ENCODE measurements around the gene SPCS3.
"Not testable (repeated sequence)": the region's sequence is repeated elsewhere in the genome, so short reads cannot be mapped to it uniquely, and the experiment has no call there.

Gene SPCS3

DNA sequence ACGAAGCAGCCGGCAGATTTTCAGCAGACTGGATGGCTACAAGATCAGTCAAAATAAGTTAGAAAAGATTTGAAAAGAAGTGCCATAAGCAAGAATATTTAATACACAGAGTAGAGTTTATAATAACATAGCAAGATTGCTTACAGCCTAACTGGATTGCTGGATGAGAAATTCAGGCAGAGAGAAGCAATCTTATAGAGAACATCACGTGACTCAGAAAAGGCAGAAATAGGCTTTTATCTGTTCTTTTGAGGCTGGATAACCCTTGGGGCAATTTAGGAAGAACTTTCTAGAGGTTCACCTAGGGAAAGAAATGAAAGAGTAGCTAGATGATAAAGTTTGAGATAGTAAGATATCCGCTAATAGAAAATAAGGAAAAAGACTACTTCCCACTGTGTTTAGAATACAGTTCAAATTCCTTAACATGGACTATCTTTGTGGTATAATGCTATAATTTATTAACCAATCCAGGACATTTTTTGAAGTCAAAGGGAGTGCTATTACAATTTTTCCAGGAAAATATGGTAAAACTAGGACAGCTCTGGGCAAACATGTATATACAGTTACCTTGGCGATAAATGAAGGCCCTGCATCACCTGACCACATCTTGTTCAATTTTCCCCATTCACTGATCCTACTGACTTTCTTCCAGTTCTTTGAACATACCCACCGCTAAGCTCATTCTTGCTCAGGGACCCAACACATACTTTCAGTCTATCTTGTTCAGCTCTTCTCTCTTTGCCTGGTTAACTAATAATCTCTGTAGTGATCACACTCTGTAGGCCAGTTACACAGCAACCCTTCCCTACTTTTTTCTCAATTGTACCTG lies 12.7 kb upstream of the SPCS3 start:
- DNase-seq, result no peak

DNA sequence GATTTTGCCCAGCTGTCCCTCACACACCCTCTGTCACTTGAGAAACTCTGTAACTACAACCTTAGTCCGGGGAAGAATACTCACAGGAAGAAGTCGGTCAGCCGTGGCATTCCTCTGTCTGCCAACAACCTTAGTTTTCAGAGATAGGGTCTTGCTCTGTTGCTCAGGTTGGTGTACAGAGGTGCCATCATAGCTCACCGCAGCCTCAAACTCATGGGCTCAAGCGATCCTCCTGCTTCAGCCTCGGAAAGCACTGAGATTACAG lies 12.2 kb upstream of the SPCS3 start:
- DNase-seq, result no peak

DNA sequence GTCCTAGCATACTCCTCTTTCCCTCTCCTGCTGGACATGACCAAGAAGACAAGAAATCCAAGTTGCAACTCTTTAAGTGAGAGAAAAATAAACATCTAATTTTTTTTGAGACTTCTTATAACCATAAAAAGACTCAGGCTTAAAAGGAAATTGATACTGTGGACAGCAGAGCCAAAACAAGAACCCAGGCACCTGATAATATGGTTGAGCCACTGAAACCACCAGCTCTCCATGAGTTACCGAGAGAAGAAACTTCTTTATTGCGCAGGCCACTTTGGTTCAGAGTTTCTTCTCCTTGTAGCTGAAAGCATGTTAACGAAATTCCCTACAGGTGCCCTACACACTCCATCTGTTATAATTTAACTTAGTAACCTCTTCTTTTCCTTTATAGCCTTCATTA lies 11.3 kb upstream of the SPCS3 start:
- DNase-seq, result no peak

DNA sequence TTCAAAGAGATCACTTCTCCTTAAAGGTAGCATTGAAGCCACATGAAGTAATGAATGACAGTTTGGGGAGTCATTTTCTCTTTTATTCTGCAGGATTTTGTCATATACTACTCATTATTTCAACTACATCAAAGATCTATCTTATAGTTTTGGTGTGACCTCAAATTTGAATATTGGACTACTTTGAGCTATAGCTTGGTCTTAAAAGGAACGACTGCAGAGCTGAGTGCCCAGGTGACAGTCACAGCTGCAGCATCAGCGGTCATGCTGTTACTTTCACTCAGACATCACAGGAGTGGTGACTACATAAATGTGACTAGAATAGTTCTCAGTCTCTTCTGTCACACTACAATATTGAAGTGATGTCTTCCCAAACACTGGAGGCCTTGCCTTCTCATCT lies 10.7 kb upstream of the SPCS3 start:
- no peak for DNase-seq

DNA sequence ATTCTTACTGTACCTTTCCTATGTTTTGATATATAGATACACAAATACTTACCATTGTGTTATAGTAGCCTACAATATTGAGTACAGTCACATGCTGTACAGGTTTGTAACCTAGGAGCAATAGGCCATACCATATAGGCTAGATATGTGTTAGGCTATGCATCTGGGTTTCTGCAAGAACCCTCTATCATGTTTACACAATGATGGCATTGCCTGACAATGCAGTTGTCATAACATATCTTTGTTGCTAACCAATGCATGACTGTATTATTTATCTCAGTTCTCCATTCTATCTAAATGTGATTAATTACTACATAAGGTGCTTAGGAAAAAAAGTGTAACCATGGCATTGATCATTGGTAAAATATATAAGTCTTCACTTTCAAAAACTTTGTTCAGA lies 10.0 kb upstream of the SPCS3 start:
- no peak for DNase-seq

DNA sequence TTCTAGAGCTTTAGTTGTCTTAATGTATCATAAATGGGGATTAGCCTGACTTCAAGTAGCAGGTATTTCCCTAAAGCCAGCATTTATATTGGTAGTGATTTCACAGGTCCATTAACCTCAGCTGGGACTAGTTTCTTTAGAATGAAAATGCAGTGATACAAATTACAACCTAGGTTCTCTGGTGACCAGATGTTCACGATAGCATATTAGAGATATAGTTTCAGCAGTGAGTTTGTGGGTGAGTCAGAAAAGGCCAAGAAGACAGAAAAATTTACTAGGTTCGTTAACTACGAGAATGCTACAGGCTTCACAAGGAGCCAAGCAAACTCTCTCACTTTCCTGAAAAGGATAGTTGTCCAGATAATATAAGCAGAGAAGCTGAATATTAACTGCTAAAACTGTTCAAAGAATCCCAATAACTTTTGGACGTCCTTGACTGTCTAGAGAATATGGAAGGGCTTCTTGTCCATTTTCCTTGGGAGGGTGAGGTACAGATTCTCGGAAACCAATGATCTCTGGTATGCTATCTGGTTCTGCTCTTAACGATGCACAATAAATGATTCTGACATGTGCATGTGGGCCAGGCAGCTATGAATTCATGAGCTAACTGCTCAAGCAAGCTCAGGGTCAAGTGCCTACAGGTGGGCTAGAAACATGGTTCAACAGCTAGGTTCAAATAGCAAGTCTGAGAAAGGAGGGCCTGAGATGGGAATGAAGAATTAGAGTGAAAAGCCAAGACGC lies 6.0 kb upstream of the SPCS3 start:
- DNase-seq, result no peak

DNA sequence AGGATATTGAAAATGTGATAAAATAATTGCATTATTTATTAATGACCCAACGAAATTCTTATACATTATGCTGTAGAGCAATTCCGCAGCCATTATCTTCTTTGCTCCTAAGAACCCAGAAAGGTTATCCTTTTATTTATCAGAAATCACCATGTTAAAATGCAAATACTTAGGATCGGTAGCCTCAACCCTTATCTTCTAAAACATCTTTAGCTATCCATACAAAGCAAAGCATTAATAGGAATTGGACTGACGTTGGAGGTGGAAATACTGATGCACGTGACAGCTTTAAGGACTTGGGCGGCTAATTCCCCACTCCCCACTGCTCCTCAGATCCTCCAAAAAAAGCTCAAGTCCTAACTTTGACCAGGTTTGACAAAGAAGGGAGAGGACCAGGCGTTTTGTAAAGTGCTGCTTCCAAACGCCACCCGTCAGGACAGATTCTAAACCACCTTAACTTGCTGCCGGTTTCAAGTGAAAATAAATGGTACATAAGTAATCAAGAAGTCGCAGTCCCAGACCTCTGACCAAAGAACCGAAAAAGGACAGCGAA lies 539 bp upstream of the SPCS3 start:
- no peak for DNase-seq

DNA sequence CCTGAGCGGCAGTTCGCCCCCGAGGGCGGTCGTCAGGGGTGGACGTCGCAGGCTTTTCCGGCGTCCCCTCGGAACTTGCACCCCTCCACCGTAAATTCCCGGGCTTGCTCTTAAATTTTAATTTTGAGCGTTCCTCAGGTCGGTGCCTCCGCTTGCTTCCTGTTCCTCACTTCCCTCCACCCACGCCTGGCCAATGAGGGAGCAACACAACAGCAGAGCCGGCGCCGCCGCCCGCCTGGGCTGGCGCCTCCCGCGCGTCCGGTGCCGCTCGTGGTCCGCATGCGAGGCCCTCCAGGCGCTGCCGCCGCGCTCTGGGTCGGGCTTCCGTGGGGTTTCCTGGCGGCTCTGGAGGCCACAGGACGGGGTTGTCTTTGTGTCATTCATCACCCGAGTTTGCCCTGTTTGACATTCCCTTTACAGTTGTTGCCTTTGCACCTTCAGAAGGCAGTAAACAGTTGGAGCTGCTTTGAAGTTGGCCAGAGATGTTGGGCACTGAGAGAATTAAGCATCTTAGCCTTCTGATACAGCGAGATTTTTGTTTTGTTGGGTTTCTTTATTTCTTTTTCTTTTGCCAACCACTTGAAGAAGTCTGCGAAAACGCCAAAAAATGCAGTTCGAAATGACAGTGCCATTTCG lies 692 bp downstream of the SPCS3 start:
- DNase-seq, result peak; percentile 89

DNA sequence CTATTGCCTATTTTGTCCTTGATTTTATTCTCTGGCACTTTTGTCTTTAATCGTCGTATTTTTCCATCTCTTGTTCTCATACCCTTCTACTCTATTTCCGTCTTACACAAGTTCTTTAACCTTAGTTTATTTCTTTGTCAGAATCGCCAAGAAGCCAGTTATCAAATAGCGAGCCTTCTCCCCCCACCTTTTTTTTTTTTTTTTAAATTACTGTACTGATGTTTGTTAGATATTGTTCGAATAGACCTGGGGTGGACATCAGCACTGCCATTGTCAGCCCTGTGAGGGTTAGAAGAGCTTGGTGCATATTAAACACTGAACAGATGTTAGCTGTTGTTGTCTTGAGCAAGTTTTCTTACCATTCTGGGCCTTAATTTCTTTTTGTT lies 1.2 kb downstream of the SPCS3 start:
- DNase-seq, result no peak

DNA sequence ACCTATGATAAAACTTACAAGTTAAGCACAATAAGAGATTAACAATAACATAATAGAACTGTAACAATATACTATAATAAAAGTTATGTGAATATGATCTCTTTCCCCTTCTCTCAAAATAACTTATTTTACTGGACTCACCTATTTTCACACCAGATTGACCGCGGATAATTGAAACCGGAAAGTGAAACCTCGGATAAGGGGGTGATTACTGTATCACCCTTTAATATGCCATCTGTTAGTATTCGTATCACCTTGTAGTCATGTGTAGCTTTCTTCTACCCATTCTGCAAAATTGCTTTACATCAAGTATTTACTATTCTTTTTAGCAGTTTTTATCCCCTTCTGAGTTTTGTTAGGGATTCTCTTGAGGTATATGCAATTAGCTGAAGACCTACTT lies 1.8 kb downstream of the SPCS3 start:
- DNase-seq, result no peak

DNA sequence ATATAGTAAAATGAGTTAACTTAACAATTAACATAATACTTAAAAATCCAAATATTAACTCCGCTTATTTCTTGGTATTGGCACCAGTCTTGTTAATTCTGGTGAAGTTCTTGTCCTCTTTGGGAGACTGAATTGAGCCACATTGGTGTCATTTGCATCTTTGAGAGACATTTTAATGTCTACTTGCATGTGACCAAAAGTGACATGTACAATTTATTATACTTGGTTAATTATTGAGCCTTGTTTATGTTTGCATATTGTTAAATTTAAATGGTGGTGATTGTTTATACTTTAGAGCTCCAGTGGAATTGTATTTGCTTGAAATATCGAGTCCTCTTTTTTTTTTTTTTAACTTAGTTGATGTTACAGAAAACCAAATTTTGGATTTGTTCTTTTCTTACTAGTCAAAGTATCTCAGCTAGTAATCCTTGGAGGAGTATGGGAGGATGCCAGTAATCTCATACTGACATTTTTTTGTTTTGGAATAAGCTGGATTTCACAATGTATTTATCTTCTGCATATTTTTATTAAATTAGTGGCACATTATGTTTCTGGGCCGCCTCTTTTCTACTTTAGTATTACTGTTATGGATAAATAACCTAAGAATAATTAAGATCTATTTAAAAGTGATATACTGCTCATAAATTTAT lies 3.9 kb downstream of the SPCS3 start:
- DNase-seq, result no peak

DNA sequence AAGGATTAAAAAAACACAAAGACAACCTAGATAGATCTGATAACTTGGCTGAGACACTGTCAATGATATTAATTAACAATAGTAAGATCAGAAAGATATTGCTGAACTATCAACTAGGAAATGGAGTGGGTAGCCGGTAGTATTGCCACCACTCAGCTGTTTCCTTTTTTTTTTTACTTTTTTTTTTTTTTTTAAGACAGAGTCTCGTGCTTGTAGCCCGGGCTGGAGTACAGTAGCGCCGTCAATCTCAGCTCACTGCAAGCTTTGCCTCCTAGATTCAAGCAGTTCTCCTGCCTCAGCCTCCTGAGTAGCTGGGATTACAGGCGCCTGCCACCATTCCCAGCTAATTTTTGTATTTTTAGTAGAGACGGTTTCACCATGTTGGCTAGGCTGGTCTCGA lies 5.1 kb downstream of the SPCS3 start:
- not testable (repeated sequence) for DNase-seq

DNA sequence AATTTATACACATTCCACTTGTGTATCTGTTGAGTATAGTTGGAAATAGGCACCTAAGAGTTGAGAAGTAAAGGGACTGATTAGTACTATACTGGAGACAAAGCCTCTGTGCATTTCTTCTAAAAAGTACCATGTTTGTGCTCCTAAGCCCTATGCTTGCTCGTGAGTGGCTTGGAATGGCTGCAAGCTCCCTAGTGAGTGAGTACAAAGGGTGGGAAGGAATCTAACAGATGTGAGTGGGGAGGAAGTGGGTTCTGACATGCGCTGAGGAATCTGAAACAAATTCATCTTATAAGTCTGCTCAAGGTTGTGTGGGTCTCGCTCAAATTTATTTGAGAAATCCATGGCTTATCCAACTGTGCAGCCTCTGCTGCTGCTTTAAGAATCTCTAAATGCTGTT lies 13.3 kb downstream of the SPCS3 start:
- DNase-seq, result no peak

DNA sequence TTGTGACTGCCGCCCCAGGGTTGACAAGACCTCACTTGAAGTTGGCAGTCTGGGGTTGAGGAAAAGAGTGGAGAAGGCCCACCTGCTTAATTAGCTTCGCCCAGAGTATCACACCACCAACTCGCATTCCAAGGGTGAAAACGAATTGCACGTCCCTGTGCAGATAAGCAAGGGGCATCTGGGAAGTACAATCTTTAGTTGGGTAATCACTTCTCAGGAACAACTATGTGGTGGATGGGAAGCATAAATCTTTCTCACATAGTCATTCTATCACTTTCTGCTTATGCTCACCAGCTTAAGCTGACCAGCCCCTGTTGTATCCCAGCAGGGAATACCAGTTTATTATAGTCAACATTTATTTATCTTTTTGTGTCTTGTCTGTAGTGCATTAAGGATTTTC lies 14.3 kb downstream of the SPCS3 start:
- no peak for DNase-seq

DNA sequence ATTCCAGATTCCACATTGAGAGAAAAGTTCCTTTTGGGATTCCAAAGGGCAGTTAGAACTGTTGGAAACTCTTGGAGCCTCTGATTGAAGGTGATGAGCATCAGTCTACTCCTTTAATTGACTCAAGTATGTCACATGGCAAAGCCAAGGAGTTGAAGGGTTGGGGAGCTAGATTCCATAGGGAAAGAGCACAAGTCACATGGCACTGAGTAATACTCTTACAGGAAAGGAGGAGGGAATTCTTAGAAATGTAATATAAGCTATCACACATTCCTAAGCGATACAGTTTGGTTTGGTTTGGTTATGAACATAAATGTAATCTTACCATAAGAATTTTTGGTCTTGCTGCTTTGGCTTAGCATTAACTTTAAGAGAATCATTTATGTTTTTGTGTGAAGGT lies 15.7 kb downstream of the SPCS3 start:
- no peak for DNase-seq

DNA sequence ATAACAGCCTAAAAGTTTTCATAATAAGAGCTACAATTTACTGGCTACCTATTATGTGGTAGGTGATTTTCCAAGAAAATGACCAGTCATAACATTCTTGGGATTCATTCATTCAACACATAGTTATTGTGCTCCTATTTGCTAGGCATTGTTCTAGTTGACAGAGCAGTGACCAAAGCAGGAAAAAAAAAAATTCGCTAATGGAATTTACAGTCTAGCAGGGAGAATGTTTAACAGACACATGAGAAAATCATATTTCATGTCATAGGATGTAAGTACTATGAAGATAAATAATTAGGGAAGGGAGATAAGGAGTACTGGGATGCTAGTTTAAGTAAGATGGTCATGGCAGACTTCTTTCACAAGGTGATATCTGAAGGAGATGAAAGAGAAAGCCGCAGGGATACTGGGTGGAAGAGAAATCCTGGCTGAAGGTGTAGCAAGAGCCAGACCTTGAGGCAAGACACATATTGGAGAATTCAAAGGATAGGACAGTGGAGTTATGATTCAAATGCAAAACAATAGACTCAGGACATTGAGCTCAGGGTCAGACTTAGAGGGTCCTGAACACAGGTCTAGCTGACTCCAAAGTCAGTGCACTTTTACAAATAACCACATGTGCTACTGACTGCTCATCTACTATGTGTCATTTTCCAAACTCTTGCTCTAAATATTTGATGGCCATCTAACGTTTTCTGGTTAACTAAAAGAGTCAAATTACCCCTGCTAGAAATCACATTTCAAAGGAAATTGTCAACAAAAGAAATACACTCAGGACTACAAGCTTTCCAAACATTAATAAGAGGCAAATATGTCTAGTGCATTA lies 20.4 kb downstream of the SPCS3 start:
- no peak for DNase-seq

DNA sequence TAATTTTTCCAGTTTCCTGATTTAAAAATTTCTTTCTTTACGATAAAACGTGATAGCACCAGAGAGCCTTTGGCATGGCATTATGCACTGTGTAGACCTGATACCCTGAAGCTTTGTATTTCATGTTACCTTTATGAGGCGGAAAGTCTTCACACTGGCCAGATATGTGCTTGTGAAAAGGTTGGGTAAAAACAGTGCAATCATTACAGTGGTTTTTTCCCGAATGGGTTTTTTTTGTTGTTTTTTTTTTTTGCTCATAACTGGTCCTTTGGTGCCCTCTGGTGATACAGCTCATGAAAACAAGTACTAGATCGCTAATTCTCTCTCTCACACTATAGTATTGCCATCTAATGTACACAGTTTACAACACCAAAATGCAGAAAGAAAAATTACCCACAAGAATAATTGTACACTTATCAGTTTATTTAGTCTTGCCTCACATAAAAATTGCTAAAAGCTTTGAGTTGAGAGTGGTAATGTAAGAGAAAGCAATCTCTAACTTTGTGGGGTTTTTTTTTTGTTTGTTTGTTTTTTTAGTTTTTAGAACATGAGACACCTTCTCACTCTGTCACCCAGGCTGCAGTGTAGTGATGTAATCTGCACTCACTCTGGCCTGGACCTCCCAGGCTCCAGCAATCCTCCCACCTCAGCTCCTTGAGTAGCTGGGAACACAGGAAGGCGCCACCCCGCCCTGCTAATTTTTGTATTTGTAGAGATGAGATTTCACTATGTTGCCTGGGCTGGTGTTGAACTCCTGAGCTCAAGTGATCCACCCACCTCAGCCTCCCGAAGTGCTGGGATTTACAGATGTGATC lies 21.3 kb downstream of the SPCS3 start:
- peak; percentile 49 for DNase-seq

DNA sequence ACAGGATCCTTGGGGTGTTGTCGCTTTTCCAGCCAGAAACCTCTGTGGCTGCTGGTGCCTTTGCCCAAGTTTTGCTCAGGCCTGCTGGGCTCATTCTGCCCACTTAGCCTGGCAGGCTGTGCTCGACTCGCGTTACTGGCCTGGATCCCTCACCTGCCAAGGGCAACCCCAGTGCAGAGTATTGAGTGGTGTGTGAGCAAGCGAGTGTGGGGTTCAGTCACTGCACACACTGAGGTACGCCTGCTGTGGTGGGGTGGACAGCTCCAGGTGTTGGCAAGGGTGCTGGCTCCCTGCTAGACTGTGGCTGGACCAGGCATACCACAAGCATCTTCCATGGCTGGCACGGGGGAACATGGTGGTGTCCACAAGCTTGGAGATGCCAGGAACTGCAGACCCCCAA lies 22.6 kb downstream of the SPCS3 start:
- no peak for DNase-seq

DNA sequence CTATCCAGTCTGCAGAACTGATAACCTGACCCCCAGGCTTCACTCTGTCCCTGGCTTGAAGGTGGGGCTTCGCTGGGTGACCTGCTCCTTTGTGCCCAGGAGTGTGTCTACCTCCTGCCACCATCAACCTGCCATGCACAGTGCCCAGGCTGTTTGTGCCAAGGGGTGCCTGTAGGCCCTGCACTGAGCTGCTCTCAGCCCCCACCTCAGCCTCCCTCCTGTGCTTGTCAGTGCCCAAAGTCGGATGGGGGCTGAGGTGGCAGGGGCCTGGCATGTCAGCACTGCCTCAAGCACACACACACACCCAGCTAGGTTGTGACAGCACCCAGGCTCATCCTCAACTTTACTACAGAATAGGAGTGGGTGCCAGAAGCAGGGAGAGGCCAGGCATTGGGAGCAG lies 23.5 kb downstream of the SPCS3 start:
- no peak for DNase-seq

DNA sequence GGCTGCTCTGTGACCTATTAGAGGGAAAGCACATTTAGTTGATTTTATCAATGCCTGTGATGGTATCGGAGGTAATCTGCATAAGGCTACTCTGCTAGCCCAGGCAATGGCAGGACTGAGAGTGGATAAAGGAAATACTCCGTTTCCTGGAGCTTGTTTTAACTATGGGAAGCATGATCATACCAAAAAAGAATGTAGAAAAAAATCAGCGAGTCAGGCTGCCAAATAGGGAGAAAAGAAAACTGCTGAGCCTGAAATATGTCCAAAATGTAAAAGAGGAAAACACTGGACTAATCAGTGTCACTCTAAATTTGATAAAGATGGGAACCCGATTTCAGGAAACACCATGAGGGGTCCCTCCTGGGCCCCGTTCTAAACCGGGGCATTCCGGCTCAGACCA lies 25.6 kb downstream of the SPCS3 start:
- DNase-seq, result not testable (repeated sequence)

DNA sequence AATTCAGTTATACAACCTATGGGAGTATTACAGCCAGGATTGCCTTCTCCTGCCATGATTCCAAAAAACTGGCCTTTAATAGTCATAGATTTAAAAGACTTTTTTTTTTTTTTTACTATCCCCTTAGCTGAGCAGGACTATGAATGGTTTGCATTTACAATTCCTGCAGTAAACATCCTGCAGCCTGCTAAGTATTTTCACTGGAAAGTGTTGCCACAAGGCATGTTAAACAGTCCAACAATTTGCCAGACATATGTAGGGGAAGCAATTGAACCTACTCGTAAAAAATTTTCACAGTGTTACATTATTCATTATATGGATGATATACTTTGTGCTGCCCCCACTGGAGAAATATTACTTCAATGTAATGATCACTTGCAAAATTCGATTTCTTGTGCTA lies 27.1 kb downstream of the SPCS3 start:
- DNase-seq, result not testable (repeated sequence)

DNA sequence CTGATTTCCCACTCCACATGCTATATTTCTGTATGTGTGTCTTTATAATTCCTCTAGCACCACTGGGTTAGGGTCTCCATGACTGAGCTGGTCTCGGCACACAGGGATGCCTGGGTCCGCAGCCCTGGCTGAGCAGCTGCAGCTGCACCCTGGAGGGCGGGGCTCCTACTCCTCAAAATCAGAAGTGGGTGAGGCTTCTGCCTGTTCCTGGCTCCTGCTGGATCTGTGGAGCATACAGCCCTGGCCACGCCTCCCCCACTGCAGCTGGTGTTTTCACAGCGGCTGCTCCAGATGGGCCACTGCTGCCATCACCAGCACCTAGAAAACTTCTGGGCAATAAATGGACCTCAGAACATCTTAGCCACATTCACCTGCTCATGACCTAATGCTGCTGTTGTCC lies 30.9 kb downstream of the SPCS3 start:
- DNase-seq, result no peak
